RKO (cell line): ENCODE measurements around the gene HOXA11.

Experiments used
- DNase-seq: peaks from one replicate; pipeline ENCODE4 v3.0.0-alpha.2; 2016; ENCODE audit warnings: low spot score

HOXA11 gene

DNA sequence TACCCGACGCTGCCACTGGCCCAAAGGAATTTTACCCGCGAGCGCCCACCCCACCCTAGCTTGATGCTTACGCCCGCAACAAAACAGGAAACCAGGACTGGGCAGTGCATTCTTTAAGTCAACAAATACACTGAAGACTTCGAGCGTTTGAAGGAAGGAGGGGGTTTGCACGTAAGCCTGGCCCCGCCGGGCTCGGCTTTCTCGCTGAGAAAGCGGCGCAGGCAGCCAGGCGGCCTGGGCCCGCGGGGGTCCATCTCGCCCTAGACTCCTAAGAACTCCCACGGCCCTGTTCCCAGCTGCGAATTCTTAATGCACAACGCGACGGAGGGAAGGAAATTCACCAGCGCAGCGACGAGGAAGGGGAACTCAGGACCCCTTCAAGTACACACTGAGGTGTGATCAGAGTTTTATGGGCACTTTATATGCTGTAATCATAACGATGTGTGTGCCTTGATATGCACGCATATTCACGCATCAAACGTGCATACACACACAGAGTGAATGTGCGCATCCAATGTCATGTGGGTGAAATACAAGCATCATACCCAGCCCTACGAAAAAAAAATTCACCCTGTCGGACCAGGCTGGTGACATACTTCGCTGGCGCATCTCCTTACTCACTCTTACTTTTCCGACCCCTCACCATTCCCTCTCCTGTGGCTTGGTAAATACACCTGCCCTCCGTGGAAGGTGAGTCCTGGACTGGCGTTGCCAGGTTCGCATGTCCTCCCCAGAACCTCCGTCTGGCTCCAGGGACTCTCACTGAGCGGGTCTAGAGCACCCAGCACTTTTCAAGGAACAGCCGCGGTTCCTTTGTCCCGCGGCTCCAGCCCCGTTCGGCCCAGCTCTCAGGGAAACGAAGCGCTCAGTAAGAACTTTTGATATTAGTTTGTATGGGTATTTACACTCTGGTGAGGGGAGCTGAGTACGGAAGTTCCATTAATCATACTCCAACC, 20.6 kb upstream of the HOXA11 start:
- no peak for DNase-seq

DNA sequence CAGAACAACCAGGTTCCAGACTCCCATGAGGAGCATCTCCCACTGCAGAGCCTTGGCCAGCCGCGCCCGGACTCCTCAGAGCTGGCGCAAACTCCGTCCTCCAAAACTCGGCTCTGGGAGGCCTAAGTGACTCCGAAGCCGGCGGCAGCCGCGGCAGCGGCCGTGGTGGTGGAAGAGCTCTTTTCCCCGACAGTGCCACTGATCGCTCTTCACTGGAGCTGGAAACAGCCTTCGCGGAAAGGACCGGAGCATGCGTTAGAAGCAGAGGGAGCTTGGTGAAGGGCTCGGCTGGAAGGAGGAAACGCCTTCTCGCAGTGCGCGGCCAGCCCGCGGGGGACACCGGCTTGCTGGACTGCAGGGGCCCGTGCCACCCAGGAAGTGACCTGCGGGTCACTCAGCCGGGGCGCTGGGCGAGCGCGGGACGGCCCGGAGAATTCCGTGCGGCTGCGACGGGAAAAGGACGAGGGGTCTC, 19.9 kb upstream of the HOXA11 start:
- no peak for DNase-seq

DNA sequence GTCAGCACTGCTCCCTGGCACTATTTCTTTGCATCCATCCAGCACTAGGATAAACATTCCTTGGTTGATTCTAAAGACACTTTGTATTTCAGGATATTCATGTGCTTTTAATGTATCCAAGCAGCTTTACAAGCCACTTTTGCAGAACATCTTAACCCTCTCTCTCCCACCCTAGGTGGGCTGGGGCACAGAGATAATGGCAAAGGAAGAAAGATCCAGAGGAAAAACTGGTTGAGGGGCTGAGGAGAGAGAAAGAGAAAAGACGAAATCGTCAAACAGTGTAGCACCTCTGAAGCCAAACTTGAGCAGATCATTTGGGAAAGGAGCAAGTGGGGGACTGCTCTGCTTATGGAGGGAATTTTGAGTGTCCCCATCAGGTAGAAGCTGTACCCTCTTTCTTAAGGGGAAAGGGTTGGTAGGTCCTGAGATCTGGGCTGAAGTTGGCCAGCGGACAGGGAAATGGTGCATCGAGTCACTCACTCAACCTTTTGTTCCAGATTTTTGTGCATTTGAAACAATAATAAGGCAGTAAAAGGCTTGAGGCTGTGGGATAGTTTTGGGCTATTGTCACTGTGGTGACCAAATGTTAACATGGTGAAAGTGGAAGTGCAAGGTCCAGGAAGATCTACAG, 19.0 kb upstream of the HOXA11 start:
- no peak for DNase-seq

DNA sequence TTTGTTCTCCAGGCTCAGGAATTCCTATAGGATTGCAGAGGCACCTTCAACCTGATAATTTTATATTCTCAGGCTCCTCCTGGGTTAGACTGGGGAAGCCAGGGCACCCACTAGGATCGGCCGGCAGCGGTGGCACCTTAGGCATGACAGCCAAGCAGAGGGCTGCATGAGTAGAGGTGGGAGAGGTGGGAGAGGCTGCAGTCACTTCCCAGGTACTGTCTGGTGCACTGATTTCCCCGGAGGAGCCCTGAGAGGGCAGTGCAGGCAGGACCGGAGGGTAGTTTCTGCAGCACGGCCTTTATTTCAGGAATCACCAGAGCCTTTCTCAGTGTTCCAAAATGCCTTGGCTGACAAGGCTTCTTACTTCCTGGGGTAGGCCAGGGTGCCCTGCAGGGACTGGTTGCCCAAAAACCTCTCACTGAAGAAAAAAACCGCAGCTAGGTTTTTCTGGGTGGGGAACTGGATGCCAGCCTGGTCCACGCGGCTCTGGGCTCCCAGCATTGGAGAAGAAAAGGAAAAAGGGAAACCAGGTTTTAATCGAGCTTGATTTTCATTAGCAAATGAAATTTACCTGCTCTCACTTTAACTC, 18.4 kb upstream of the HOXA11 start:
- DNase-seq, result no peak

DNA sequence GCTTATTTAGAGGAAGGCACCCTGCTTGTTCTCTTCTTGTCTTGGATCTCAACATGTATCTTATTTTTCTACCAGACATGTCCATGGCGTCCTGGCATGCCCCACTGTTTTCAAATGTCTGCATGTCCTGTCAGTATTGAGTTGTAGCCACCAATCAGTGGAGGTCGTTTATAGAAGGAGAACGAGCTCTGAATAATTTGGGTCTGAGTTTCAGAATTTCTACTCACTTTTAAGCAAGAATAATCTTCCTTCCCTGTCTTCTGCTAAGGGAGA, 17.8 kb upstream of the HOXA11 start:
- DNase-seq, result no peak

- DNase-seq, result no peak
These were observed 17.2 kb upstream of the HOXA11 start for GRCh38 chr7:27202018-27202861.

GRCh38 chr7:27201580-27202017, 16.6 kb upstream of the HOXA11 start:
- no peak for DNase-seq

DNA sequence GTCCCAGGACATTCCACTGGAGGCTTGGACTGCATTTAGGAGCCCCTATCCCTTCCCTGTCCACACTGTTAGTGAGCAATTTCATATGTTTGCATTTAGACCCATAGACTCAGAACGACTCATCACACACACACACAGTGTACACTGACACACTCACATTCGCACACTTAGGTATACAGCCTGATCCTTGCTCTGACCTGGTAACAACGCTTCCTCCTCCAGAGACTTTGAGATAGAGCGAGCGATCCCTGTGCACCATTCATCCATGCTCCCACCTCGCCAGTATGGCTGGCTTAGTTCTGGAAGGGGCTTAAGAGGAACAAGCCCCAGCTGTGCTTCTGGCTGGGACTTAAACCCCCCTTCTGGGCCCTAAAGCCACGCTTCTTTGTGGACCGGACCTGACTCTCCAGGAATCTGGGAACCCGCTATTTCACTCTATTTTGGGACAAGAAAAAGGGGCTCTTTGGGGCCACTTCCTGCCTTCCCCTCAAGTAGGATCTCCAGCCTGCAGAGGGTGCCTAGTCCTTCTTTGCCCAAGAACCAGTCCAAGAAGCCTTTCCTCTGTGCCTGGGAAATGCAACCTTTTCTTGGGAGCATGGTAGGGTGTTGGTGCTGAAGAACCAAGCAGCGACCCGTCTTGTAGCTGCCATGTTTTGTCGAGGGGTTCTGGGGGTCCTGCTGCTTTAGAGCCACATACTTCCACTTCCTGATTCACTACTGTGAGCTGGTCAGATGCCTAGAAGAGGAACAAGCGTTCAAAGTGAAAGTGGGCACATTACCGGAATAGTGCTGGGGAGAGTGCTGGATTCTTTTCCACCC, 15.9 kb upstream of the HOXA11 start:
- DNase-seq, result peak; percentile 59

GRCh38 chr7:27199849-27200760, 15.1 kb upstream of the HOXA11 start, which contains the start of gene HOXA13:
HOXA13 (minus strand) TSS chr7:27200091; CDS start chr7:27200077, 14 bp downstream.
- DNase-seq, result peak; percentile 66

DNA sequence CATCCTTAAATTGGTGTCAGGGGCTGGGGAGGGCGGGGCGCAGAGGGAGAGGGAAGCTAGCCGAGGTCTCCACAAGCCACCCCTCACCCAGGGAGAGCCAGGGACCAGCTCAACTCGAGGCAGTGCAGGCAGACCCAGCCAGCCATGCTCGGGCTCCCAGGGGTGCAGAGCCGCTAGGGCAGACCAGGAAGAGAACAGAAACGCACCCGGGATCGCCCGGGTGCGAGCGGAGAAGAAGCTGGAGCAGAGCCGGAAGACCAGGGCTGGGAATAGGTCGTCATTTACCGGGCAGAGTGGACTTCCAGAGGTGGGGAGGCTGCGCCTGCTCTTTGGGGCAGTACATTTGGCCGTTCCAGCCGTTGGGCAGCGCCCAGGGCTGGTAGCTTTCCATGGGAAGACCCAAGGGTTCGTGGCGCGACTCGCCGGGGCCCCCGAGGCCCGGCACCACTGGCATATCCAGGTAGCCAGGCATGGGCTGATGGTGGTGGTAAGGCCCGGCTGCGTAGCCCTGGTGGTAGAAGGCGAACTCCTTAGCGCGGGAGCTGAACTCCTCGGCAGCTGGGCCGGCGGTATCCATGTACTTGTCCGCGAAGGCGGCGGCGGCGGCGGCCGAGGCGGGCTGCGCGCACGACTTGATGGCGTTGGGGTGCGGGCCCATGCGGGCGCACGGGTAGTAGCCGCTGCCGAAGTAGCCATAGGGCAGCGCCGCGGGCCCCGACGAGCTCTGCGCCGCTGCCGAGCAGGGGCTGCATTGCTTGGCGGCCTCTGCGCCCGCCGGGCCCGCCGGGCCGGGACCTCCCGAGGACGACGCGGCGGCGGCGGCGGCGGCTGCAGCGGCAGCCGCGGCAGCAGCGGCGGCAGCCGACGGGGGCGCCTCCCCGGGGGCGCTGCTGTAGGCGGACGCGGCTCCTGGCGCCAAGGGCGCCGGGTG, 14.1 kb upstream of the HOXA11 start:
- peak; percentile 52 for DNase-seq

- DNase-seq, result peak; percentile 19
These were observed 13.3 kb upstream of the HOXA11 start for GRCh38 chr7:27198138-27198841.

DNA sequence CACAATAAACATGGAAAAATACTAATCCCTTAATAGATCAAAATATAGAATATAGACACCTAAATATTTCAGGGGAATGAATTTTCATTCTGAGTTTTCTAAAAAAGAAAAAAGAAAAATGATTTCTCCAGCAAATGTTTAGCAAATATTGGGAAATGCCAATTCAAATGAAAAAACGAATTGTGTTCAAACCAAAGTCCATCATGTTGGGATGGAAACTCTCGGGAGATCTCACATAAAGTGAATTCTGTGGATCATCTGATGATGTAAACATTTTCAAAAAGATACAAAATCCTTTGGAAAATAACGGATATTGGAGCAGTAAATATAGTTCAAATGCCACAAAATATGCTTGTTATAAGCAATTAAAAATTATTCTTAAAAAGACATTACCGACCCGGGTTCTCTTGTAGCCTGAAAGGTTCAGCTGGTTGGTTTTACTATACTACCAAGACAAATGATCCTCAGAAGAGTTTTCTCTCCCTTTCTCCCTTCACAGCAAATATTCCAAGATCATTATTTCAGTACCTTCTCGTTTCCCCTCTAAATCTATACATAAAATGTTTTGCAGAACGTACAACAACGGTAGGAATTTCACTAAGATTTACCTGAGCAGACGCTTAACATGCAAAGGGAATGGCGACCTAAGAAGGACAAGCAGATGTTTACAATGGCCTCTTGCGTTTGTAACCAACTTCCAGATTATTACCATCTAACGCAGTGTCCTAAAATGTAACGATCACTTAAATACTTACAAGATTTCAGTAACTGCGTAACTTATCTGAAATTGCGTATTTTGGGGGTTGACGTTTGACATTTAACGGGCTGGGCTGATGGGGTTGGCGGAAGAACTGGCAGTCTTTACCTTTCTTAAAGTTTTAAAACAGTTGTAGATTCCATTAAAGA, 12.4 kb upstream of the HOXA11 start:
- DNase-seq, result no peak

- peak; percentile 83 for DNase-seq
These were observed 11.3 kb upstream of the HOXA11 start for GRCh38 chr7:27196287-27196767.

GRCh38 chr7:27194686-27195379, 9.8 kb upstream of the HOXA11 start:
- no peak for DNase-seq

GRCh38 chr7:27194002-27194352, 8.9 kb upstream of the HOXA11 start:
- no peak for DNase-seq

- no peak for DNase-seq
These were observed 8.4 kb upstream of the HOXA11 start for GRCh38 chr7:27193335-27194001.
